Activated effector memory CD4-positive, alpha-beta T cell treated with anti-CD3 and anti-CD28 coated beads, Interleukin-2, amount 50 U/mL, for 16 hours (primary cell): ENCODE data around the gene PPP2R2C.

ENCODE experiments used
- DNase-seq: peaks from one replicate; pipeline ENCODE4 v3.0.0-alpha.2; 2020

Gene PPP2R2C

GRCh38 chr4:6421397-6421796 lies 51.0 kb downstream of the PPP2R2C start:
- no peak for DNase-seq

- DNase-seq, result no peak
Measured at GRCh38 chr4:6420972-6421371, 51.4 kb downstream of the PPP2R2C start.

- DNase-seq, result no peak
Measured at GRCh38 chr4:6420036-6420435, 52.4 kb downstream of the PPP2R2C start.

- DNase-seq, result no peak
Measured at GRCh38 chr4:6419452-6420028, 52.9 kb downstream of the PPP2R2C start.

- DNase-seq, result no peak
Measured at GRCh38 chr4:6418193-6418755, 54.1 kb downstream of the PPP2R2C start.

GRCh38 chr4:6417516-6418050 lies 54.8 kb downstream of the PPP2R2C start:
- no peak for DNase-seq

- no peak for DNase-seq
Measured at GRCh38 chr4:6416518-6417286, 55.7 kb downstream of the PPP2R2C start.

- DNase-seq, result no peak
Measured at GRCh38 chr4:6415031-6415705, 57.2 kb downstream of the PPP2R2C start.

- no peak for DNase-seq
Measured at GRCh38 chr4:6414578-6414977, 57.8 kb downstream of the PPP2R2C start.

- no peak for DNase-seq
Measured at GRCh38 chr4:6410664-6411063, 61.8 kb downstream of the PPP2R2C start.

- DNase-seq, result no peak
Measured at GRCh38 chr4:6410068-6410467, 62.3 kb downstream of the PPP2R2C start.

GRCh38 chr4:6409381-6409780 lies 63.0 kb downstream of the PPP2R2C start:
- no peak for DNase-seq

- no peak for DNase-seq
Measured at GRCh38 chr4:6408263-6408662, 64.2 kb downstream of the PPP2R2C start.

GRCh38 chr4:6405397-6405706 lies 67.1 kb downstream of the PPP2R2C start:
- no peak for DNase-seq

GRCh38 chr4:6404611-6405396 lies 67.6 kb downstream of the PPP2R2C start:
- DNase-seq, result no peak

GRCh38 chr4:6403400-6403685 lies 69.1 kb downstream of the PPP2R2C start:
- DNase-seq, result no peak

GRCh38 chr4:6402566-6403399 lies 69.6 kb downstream of the PPP2R2C start:
- DNase-seq, result no peak

- no peak for DNase-seq
Measured at GRCh38 chr4:6401797-6402196, 70.6 kb downstream of the PPP2R2C start.

GRCh38 chr4:6396696-6397236 lies 75.6 kb downstream of the PPP2R2C start:
- no peak for DNase-seq

- DNase-seq, result no peak
Measured at GRCh38 chr4:6395466-6396228, 76.8 kb downstream of the PPP2R2C start.

- no peak for DNase-seq
Measured at GRCh38 chr4:6394671-6395081, 77.7 kb downstream of the PPP2R2C start.
